IMR-90 (cell line): Measurements from ENCODE around the gene MAP1LC3A. TPM values are rescaled to one million over a fixed set of nuclear protein-coding genes. Genes with fewer than 3 reads are reported as not detected.

Source experiments
- ATAC-seq: fragments of 200-7000 bp; cut with Tn5 transposase; 2 replicates; pipeline ENCODE4 v1.9.1; 2020; ENCODE audit warnings: low read depth, mild to moderate bottlenecking, moderate library complexity
- BruUV-seq: library from RNA; stranded (reverse); fragments of 400-500 nt; replicated peaks from 2 replicates; lab custom pipeline; 2021; lab: Mats Ljungman, UMichigan
- CTCF ChIA-PET: fragments of 300-600 bp; formaldehyde crosslinking; extraction: SDS; loops from one replicate; lab custom pipeline; 2021; ENCODE audit warnings: antibody characterized with exemption; lab: Yijun Ruan, JAX
- POLR2A ChIA-PET: fragments of 300-600 bp; sonication (Branson Sonifier 250); formaldehyde crosslinking; loops from one replicate; lab custom pipeline; 2022; ENCODE audit warnings: antibody characterized with exemption; ENCODE audit not compliant: unreplicated experiment; lab: Charles Lee
- DNase-seq: peaks from one replicate; pipeline ENCODE4 v3.0.0; 2013
- H2AFZ ChIP-seq: replicated peaks from 2 replicates; pipeline ENCODE3; 2013; ENCODE audit warnings: low read length, mild to moderate bottlenecking; ENCODE audit not compliant: poor library complexity
- H2AK5ac ChIP-seq: 2 replicates; pipeline ENCODE4 v1.6.1; 2013; ENCODE audit warnings: low read depth, low read length, inconsistent platforms
- H2AK9ac ChIP-seq: replicated peaks from 2 replicates; pipeline ENCODE3; 2013; ENCODE audit warnings: mild to moderate bottlenecking, low read depth, low read length, moderate library complexity; ENCODE audit not compliant: poor library complexity
- H2BK120ac ChIP-seq: 2 replicates; pipeline ENCODE4 v1.6.1; 2013; ENCODE audit warnings: low read depth, low read length, inconsistent platforms
- H2BK15ac ChIP-seq: 3 replicates; pipeline ENCODE4 v1.6.1; 2013; ENCODE audit warnings: low read depth, low read length, inconsistent platforms
- H2BK20ac ChIP-seq: 2 replicates; pipeline ENCODE4 v1.6.1; 2013; ENCODE audit warnings: low read depth, mild to moderate bottlenecking, inconsistent platforms, low read length, moderate library complexity
- H2BK5ac ChIP-seq: 2 replicates; pipeline ENCODE4 v1.6.1; 2013; ENCODE audit warnings: mild to moderate bottlenecking, low read depth, low read length, inconsistent platforms; ENCODE audit not compliant: poor library complexity, severe bottlenecking
- H3K14ac ChIP-seq: replicated peaks from 2 replicates; pipeline ENCODE4 v1.6.1; 2013; ENCODE audit warnings: low read depth, low read length, inconsistent platforms
- H3K18ac ChIP-seq: 2 replicates; pipeline ENCODE4 v1.6.1; 2013; ENCODE audit warnings: low read depth, low read length, control low read depth
- H3K23ac ChIP-seq: 2 replicates; pipeline ENCODE4 v1.6.1; 2013; ENCODE audit warnings: low read depth, low read length, inconsistent platforms
- H3K27ac ChIP-seq: 2 replicates; pipeline ENCODE4 v1.5.1; 2013; ENCODE audit warnings: mild to moderate bottlenecking, control low read depth, low read length; ENCODE audit not compliant: insufficient read depth
- H3K27me3 ChIP-seq: 2 replicates; pipeline ENCODE4 v1.6.1; 2013; ENCODE audit warnings: low read length; ENCODE audit not compliant: control insufficient read depth, insufficient read depth
- H3K36me3 ChIP-seq: 2 replicates; pipeline ENCODE4 v1.6.1; 2013; ENCODE audit warnings: low read length, mixed read lengths; ENCODE audit not compliant: control insufficient read depth, insufficient read depth
- H3K4ac ChIP-seq: 2 replicates; pipeline ENCODE4 v1.6.1; 2013; ENCODE audit warnings: low read depth, low read length, inconsistent platforms
- H3K4me1 ChIP-seq: 2 replicates; pipeline ENCODE4 v1.6.1; 2013; ENCODE audit warnings: low read length, mixed read lengths; ENCODE audit not compliant: control insufficient read depth, insufficient read depth
- H3K4me2 ChIP-seq: 2 replicates; pipeline ENCODE4 v1.6.1; 2013; ENCODE audit warnings: low read depth, mild to moderate bottlenecking, control low read depth, low read length, moderate library complexity
- H3K4me3 ChIP-seq: 2 replicates; pipeline ENCODE4 v1.5.1; 2013; ENCODE audit warnings: low read depth, mild to moderate bottlenecking, control low read depth, low read length, moderate library complexity; ENCODE audit not compliant: insufficient read depth
- H3K56ac ChIP-seq: 2 replicates; pipeline ENCODE4 v1.6.1; 2013; ENCODE audit warnings: low read length, inconsistent platforms; ENCODE audit not compliant: insufficient read depth; ENCODE audit errors: extremely low read depth
- H3K79me1 ChIP-seq, 2 experiments: 2 replicates each; pipeline ENCODE4 v1.6.1; 2013; ENCODE audit warnings: low read length in 2 of 2, inconsistent platforms in 1 of 2, low read depth in 1 of 2
- H3K9ac ChIP-seq: 2 replicates; pipeline ENCODE4 v1.6.1; 2013; ENCODE audit warnings: low read depth, low read length, control low read depth
- H3K9me1 ChIP-seq: 2 replicates; pipeline ENCODE4 v1.6.1; 2013; ENCODE audit warnings: low read length, inconsistent platforms; ENCODE audit not compliant: insufficient read depth
- H3K9me3 ChIP-seq: 2 replicates; pipeline ENCODE4 v1.6.1; 2013; ENCODE audit warnings: low read length; ENCODE audit not compliant: control insufficient read depth, insufficient read depth
- H4K20me1 ChIP-seq: 2 replicates; pipeline ENCODE4 v1.6.1; 2013; ENCODE audit warnings: low read length, inconsistent platforms; ENCODE audit not compliant: insufficient read depth
- H4K5ac ChIP-seq: 2 replicates; pipeline ENCODE4 v1.6.1; 2013; ENCODE audit warnings: mild to moderate bottlenecking, low read depth, low read length, control low read depth
- H4K8ac ChIP-seq, 2 experiments: 2 replicates each; pipeline ENCODE4 v1.6.1; 2013; ENCODE audit warnings: low read depth in 2 of 2, low read length in 2 of 2, control low read depth in 1 of 2, inconsistent platforms in 1 of 2
- H4K91ac ChIP-seq: 2 replicates; pipeline ENCODE4 v1.6.1; 2013; ENCODE audit warnings: low read depth, low read length, inconsistent platforms; ENCODE audit not compliant: insufficient read depth
- NFE2L2 ChIP-seq: fragments of 150-350 bp; IDR thresholded peaks from 2 replicates; pipeline ENCODE4 v1.6.1; 2016; ENCODE audit warnings: low read depth, mild to moderate bottlenecking, low read length
- WGBS, 2 experiments: methylation state at CpG; one replicate each; pipeline versions ENCODE4 v1.1.5 to v1.1.7; 2013; ENCODE audit warnings: missing lambda C conversion rate in 2 of 2; ENCODE audit not compliant: insufficient read length in 1 of 2; ENCODE audit errors: extremely low coverage in 2 of 2; 5-methylcytosine and 5-hydroxymethylcytosine counted together
- dilution Hi-C: fragments of 300-500 bp; cut with HindIII; formaldehyde crosslinking; loops from one replicate; pipeline ENCODE4 v1.14.3; 2018; ENCODE audit warnings: low sequenced_read_pairs; ENCODE audit not compliant: unreplicated experiment
- in situ Hi-C: fragments of 300-500 bp; cut with MboI; formaldehyde crosslinking; loops from 3 replicates; pipeline ENCODE4 v1.14.3; 2019; ENCODE audit warnings: low sequenced_read_pairs, inconsistent platforms, mixed read lengths
- intact Hi-C: fragments of 100-400 bp; cut with micrococcal nuclease; formaldehyde crosslinking; loops from 2 replicates; pipeline ENCODE4 v1.10.0; 2022
- polyA plus RNA-seq, 3 experiments: library from polyadenylated mRNA; depleted of rRNA; stranded (reverse); fragments of >200 nt; gene quantifications; 2 replicates each; pipeline ENCODE4 v1.2.3, GENCODE V29; 2012; ENCODE audit warnings: low replicate concordance in 1 of 3
- total RNA-seq: library from RNA; depleted of rRNA; stranded (reverse); fragments of >200 nt; gene quantifications from 2 replicates; pipeline ENCODE4 v1.2.3, GENCODE V29; 2012

The MAP1LC3A gene
- total and polyA plus RNA-seq, 2 of the 4 experiments (the other 2 are of a cell fraction): 10.0 to 39.7 TPM

- H2BK5ac ChIP-seq: no peak overlapping the region
- H2BK15ac ChIP-seq: no peak overlapping the region
- no peak overlapping the region for H3K27ac ChIP-seq
- 92% methylated on average over 2 of the region's 15 CpGs; no CpG with 5 or more reads in 1 of the 2 experiments for WGBS, 2 experiments
- DNase-seq: no peak
- H3K36me3 ChIP-seq: peaks cover 76% of the 10 kb centered on the region
- no peaks in the 10 kb centered on the region for H3K9me3 ChIP-seq
- no peak overlapping the region for H3K4me3 ChIP-seq
- H3K9me1 ChIP-seq: peaks cover 22% of the 10 kb centered on the region
- H3K14ac ChIP-seq: no peak overlapping the region
- H4K20me1 ChIP-seq: peaks cover 26% of the 10 kb centered on the region
- no peaks in the 10 kb centered on the region for H3K27me3 ChIP-seq
- CTCF ChIA-PET: interaction anchor here (1.1 kb wide), 1 partner anchor 222 kb away, joined by 4 read pairs; no protein-coding TSS in a partner anchor
- no peak overlapping the region for H2AFZ ChIP-seq
- TF ChIP-seq NFE2L2: no peak
- POLR2A ChIA-PET: no interaction called here
- H3K4me2 ChIP-seq: no peak overlapping the region
- H3K23ac ChIP-seq: no peak overlapping the region
- no peak overlapping the region for H3K9ac ChIP-seq
- no peak overlapping the region for H4K5ac ChIP-seq
- intact Hi-C loops: loop anchor here (5.0 kb wide), 1 partner anchor 173 kb away; no protein-coding TSS in a partner anchor
- dilution Hi-C loops: no loop called here
- H4K91ac ChIP-seq: no peak overlapping the region
- no peak overlapping the region for H4K8ac ChIP-seq
- H2AK5ac ChIP-seq: no peak overlapping the region
- H2AK9ac ChIP-seq: no peak overlapping the region
- H3K4ac ChIP-seq: no peak overlapping the region
- peaks cover 40 to 83% of the 10 kb centered on the region in 2 experiments for H3K79me1 ChIP-seq
- no peak overlapping the region for H3K18ac ChIP-seq
- H3K56ac ChIP-seq: no peak overlapping the region
- H2BK20ac ChIP-seq: no peak overlapping the region
- no peak for ATAC-seq
- BruUV-seq: no TSS peak
- H3K4me1 ChIP-seq: peaks cover 4% of the 10 kb centered on the region
- H2BK120ac ChIP-seq: no peak overlapping the region
- in situ Hi-C loops: no loop called here
Observed at GRCh38 chr20:34534391-34535165, 23.9 kb upstream of the MAP1LC3A start.
